Astrocyte (in vitro differentiated cells and primary cell): ENCODE results near the gene WDR37. TPM values are rescaled to one million over a fixed set of nuclear protein-coding genes. Genes with fewer than 3 reads are reported as not detected.

Experiments
- DNase-seq: peaks from one replicate; pipeline ENCODE4 v3.0.0-alpha.2; 2010; ENCODE audit warnings: low read depth
- FAIRE-seq: peaks from 2 replicates; lab custom pipeline; 2011; peaks lifted over from hg19 to GRCh38; lab: Jason Lieb, UNC
- H2AFZ ChIP-seq: 2 replicates; pipeline ENCODE4 v1.6.0; 2012; ENCODE audit warnings: low read depth, low read length, inconsistent platforms
- H3K27ac ChIP-seq: 2 replicates; pipeline ENCODE4 v1.5.1; 2011; ENCODE audit warnings: low read depth, low read length, inconsistent platforms
- H3K27me3 ChIP-seq: 2 replicates; pipeline ENCODE4 v1.6.0; 2011; ENCODE audit warnings: low read length, inconsistent platforms; ENCODE audit not compliant: insufficient read depth
- H3K36me3 ChIP-seq: 2 replicates; pipeline ENCODE4 v1.5.1; 2011; ENCODE audit warnings: low read length, inconsistent platforms; ENCODE audit not compliant: insufficient read depth
- H3K4me1 ChIP-seq: 2 replicates; pipeline ENCODE4 v1.5.1; 2011; ENCODE audit warnings: low read length, inconsistent platforms; ENCODE audit not compliant: insufficient read depth
- H3K4me2 ChIP-seq: 2 replicates; pipeline ENCODE4 v1.6.0; 2012; ENCODE audit warnings: low read length, inconsistent platforms
- H3K4me3 ChIP-seq: 2 replicates; pipeline ENCODE4 v1.5.1; 2011; ENCODE audit warnings: low read depth, mild to moderate bottlenecking, low read length, inconsistent platforms; ENCODE audit not compliant: insufficient read depth
- H3K79me2 ChIP-seq: 2 replicates; pipeline ENCODE4 v1.6.0; 2012; ENCODE audit warnings: mild to moderate bottlenecking, low read length, inconsistent platforms; ENCODE audit not compliant: insufficient read depth
- H3K9ac ChIP-seq: 2 replicates; pipeline ENCODE4 v1.6.0; 2012; ENCODE audit warnings: mild to moderate bottlenecking, low read length, inconsistent platforms
- H3K9me3 ChIP-seq: 2 replicates; pipeline ENCODE4 v1.5.1; 2012; ENCODE audit warnings: low read depth, mild to moderate bottlenecking, low read length, inconsistent platforms; ENCODE audit not compliant: insufficient read depth
- H4K20me1 ChIP-seq: 2 replicates; pipeline ENCODE4 v1.6.0; 2012; ENCODE audit warnings: low read length, inconsistent platforms; ENCODE audit not compliant: insufficient read depth
- H3K27ac Mint-ChIP-seq: one replicate; pipeline ENCODE4 v1.8.0; 2021; ENCODE audit warnings: mild to moderate bottlenecking, mixed read lengths; ENCODE audit not compliant: unreplicated experiment
- H3K27me3 Mint-ChIP-seq: one replicate; pipeline ENCODE4 v1.8.0; 2021; ENCODE audit warnings: low read depth, mixed read lengths; ENCODE audit not compliant: unreplicated experiment
- H3K36me3 Mint-ChIP-seq: one replicate; pipeline ENCODE4 v1.8.0; 2021; ENCODE audit warnings: low read depth, mixed read lengths; ENCODE audit not compliant: unreplicated experiment
- H3K4me1 Mint-ChIP-seq: one replicate; pipeline ENCODE4 v1.8.0; 2021; ENCODE audit warnings: low read depth, mixed read lengths; ENCODE audit not compliant: unreplicated experiment
- H3K4me3 Mint-ChIP-seq: one replicate; pipeline ENCODE4 v1.8.0; 2021; ENCODE audit warnings: mild to moderate bottlenecking, moderate library complexity, mixed read lengths; ENCODE audit not compliant: unreplicated experiment
- H3K9me3 Mint-ChIP-seq: one replicate; pipeline ENCODE4 v1.8.0; 2021; ENCODE audit warnings: mild to moderate bottlenecking, mixed read lengths; ENCODE audit not compliant: unreplicated experiment
- EZH2 ChIP-seq: IDR thresholded peaks from 2 replicates; pipeline ENCODE4 v1.6.1; 2012; ENCODE audit warnings: mild to moderate bottlenecking, low read length, inconsistent platforms; ENCODE audit not compliant: insufficient read depth
- total RNA-seq: library from RNA; stranded (reverse); gene quantifications from 2 replicates; pipeline ENCODE4 v1.2.1, GENCODE V29; 2021
- TF ChIP-seq, protein P1 (sequence below): IDR thresholded peaks from 2 replicates; pipeline ENCODE4 v1.5.1; 2011; ENCODE audit warnings: low read depth, mild to moderate bottlenecking, inconsistent platforms, low read length, moderate library complexity; ENCODE audit not compliant: insufficient read depth

The WDR37 gene
- total RNA-seq, 1 donor from 2014 or later: 22.8 TPM

DNA sequence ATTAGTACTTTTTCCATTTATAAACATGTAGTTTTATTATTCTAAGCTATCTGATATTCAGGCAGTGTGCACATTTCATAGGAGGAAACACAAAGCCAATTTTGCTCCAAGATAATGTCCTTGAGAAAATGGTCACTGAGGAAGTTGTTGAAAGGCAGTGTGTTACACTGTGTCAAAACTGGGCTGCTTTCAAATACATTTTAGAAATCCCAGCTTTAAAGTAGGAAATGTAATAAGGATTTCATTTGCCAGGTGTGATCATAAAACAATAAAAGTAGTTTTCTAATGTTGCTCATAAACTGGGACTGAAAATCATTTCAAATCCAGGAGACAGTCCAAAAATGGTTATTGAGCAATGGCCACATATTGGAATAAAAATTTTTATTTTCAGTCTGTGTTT is 80.1 kb downstream of the WDR37 start:
- H4K20me1 ChIP-seq: no peaks in the 10 kb centered on the region
- no peak for FAIRE-seq
- H3K4me1 Mint-ChIP-seq: no peaks in the 10 kb centered on the region
- H3K27ac ChIP-seq: no peak overlapping the region
- no peak overlapping the region for H3K4me2 ChIP-seq
- TF ChIP-seq, protein P1, sequence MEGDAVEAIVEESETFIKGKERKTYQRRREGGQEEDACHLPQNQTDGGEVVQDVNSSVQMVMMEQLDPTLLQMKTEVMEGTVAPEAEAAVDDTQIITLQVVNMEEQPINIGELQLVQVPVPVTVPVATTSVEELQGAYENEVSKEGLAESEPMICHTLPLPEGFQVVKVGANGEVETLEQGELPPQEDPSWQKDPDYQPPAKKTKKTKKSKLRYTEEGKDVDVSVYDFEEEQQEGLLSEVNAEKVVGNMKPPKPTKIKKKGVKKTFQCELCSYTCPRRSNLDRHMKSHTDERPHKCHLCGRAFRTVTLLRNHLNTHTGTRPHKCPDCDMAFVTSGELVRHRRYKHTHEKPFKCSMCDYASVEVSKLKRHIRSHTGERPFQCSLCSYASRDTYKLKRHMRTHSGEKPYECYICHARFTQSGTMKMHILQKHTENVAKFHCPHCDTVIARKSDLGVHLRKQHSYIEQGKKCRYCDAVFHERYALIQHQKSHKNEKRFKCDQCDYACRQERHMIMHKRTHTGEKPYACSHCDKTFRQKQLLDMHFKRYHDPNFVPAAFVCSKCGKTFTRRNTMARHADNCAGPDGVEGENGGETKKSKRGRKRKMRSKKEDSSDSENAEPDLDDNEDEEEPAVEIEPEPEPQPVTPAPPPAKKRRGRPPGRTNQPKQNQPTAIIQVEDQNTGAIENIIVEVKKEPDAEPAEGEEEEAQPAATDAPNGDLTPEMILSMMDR: no peak
- TF ChIP-seq EZH2: no peak
- H3K36me3 ChIP-seq: peaks cover 5% of the 10 kb centered on the region
- H3K4me3 Mint-ChIP-seq: no peak overlapping the region
- H3K4me3 ChIP-seq: no peak overlapping the region
- no peaks in the 10 kb centered on the region for H3K79me2 ChIP-seq
- peaks cover 7% of the 10 kb centered on the region for H3K36me3 Mint-ChIP-seq
- no peak overlapping the region for H2AFZ ChIP-seq
- peaks cover 12% of the 10 kb centered on the region for H3K9me3 Mint-ChIP-seq
- no peak for DNase-seq
- no peaks in the 10 kb centered on the region for H3K4me1 ChIP-seq
- no peak overlapping the region for H3K9ac ChIP-seq
- no peaks in the 10 kb centered on the region for H3K27me3 ChIP-seq
- peaks cover 3% of the 10 kb centered on the region for H3K27me3 Mint-ChIP-seq
- no peaks in the 10 kb centered on the region for H3K9me3 ChIP-seq
- no peak overlapping the region for H3K27ac Mint-ChIP-seq

DNA sequence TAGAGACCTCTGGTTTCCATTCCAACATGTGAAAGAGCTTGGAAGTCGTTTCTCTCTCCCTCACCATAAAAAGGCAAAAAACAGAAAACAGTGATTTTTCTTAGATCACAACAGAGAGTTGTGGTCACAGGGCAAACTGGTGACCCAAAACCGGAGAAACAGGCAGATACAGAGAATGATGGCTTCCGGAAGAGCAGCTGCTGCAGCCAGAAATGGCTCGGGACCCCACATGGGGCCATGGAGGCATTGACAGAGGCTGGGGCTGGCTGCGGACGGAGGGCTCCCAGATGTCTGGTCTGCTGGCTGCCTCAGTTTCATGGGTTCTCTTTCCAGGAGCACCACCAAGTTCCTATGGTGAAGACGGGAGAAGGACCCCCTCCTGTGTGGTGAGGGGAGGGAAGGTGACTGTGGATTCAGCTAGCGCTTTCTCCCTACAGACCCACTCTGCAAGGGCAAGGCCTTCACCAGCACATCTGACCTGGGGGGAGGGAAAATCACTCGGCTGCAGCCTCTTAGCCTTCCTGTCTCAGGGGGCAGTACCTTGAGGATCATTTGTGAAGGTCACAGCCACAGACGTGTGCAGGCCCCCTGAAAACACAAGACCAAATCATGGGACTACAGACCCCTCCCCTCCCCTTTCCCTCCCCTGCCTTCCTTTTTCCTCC is 81.4 kb downstream of the WDR37 start:
- no peak for DNase-seq
- Mint-ChIP-seq H3K27me3 (peaks cover 3% of the 10 kb centered on the region), H3K9me3 (peaks cover 12% of the 10 kb centered on the region), H3K36me3 (peaks cover 2% of the 10 kb centered on the region), H3K27ac (no peak overlapping the region), H3K4me3 (no peak overlapping the region), H3K4me1 (no peaks in the 10 kb centered on the region)
- Histone ChIP-seq H3K9me3 (no peaks in the 10 kb centered on the region), H2AFZ (no peak overlapping the region), H3K4me2 (no peak overlapping the region), H3K36me3 (no peaks in the 10 kb centered on the region), H3K9ac (no peak overlapping the region), H3K27me3 (no peaks in the 10 kb centered on the region), H3K79me2 (no peaks in the 10 kb centered on the region), H3K27ac (no peak overlapping the region), H3K4me1 (no peaks in the 10 kb centered on the region), H4K20me1 (no peaks in the 10 kb centered on the region), H3K4me3 (no peak overlapping the region)
- no peak for FAIRE-seq
- TF ChIP-seq, protein P1: no peak
- TF ChIP-seq EZH2: no peak

DNA sequence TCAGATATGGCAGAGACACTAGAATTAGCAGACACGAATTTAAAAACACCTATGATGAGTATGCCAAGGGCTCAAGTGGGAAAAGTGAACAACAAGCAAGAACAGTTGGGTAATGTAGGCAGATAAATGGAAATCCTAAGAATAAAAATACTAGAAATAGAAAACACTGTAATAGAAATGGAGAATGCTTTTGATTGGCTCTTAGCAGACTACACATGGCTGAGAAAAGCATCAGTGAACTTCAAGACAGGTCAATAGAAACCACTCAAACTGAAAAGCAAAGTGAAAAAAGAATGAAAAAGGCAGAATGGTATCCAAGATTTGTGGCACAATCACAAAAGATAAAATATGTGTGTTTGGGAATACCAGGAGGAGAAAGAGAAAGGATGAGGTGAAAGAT is 82.3 kb downstream of the WDR37 start:
- FAIRE-seq: no peak
- Histone ChIP-seq H3K4me2 (no peak overlapping the region), H3K36me3 (no peaks in the 10 kb centered on the region), H3K9me3 (no peaks in the 10 kb centered on the region), H3K4me3 (no peak overlapping the region), H3K9ac (no peak overlapping the region), H2AFZ (no peak overlapping the region), H3K79me2 (no peaks in the 10 kb centered on the region), H3K27ac (no peak overlapping the region), H4K20me1 (no peaks in the 10 kb centered on the region), H3K27me3 (no peaks in the 10 kb centered on the region), H3K4me1 (no peaks in the 10 kb centered on the region)
- peaks cover 12% of the 10 kb centered on the region for H3K9me3 Mint-ChIP-seq
- no peak for TF ChIP-seq EZH2
- TF ChIP-seq, protein P1: no peak
- peaks cover 2% of the 10 kb centered on the region for H3K36me3 Mint-ChIP-seq
- peaks cover 3% of the 10 kb centered on the region for H3K27me3 Mint-ChIP-seq
- no peak overlapping the region for H3K4me3 Mint-ChIP-seq
- H3K27ac Mint-ChIP-seq: no peak overlapping the region
- no peak for DNase-seq
- H3K4me1 Mint-ChIP-seq: no peaks in the 10 kb centered on the region
